ENCODE results near the gene GIPC3.

Gene GIPC3

GRCh38 chr19:3585301-3586126, at the start of gene GIPC3:
Gene GIPC3, plus strand, starts transcription at chr19:3585478. Its CDS starts 120 bp downstream, at chr19:3585598.
- no peak for DNase-seq (ENCODE audit: low read depth, low spot score)

GRCh38 chr19:3535563-3535965, 49.7 kb upstream of the GIPC3 start:
- no peak for DNase-seq (ENCODE audit: low read depth, low spot score)

GRCh38 chr19:3535981-3536380, 49.3 kb upstream of the GIPC3 start:
- no peak for DNase-seq (ENCODE audit: low read depth, low spot score)

- DNase-seq (ENCODE audit: low read depth, low spot score), result no peak
Measured at GRCh38 chr19:3536429-3537100, 48.7 kb upstream of the GIPC3 start.

GRCh38 chr19:3537101-3537437, 48.2 kb upstream of the GIPC3 start:
- no peak for DNase-seq (ENCODE audit: low read depth, low spot score)

- no peak for DNase-seq (ENCODE audit: low read depth, low spot score)
Measured at GRCh38 chr19:3537438-3538240, 47.6 kb upstream of the GIPC3 start.

GRCh38 chr19:3538258-3538929, 46.9 kb upstream of the GIPC3 start:
- no peak for DNase-seq (ENCODE audit: low read depth, low spot score)

- no peak for DNase-seq (ENCODE audit: low read depth, low spot score)
Measured at GRCh38 chr19:3538965-3539755, 46.1 kb upstream of the GIPC3 start, which contains the start of gene TEKTIP1. Gene TEKTIP1, plus strand, starts transcription at chr19:3539174. Its CDS starts 4 bp downstream, at chr19:3539178.

GRCh38 chr19:3539756-3540118, 45.5 kb upstream of the GIPC3 start:
- no peak for DNase-seq (ENCODE audit: low read depth, low spot score)

GRCh38 chr19:3543150-3544057, 41.9 kb upstream of the GIPC3 start:
- DNase-seq (ENCODE audit: low read depth, low spot score), result no peak

GRCh38 chr19:3544058-3544376, 41.3 kb upstream of the GIPC3 start:
- no peak for DNase-seq (ENCODE audit: low read depth, low spot score)

GRCh38 chr19:3544742-3545668, 40.3 kb upstream of the GIPC3 start:
- DNase-seq (ENCODE audit: low read depth, low spot score), result no peak

GRCh38 chr19:3545669-3546034, 39.6 kb upstream of the GIPC3 start:
- DNase-seq (ENCODE audit: low read depth, low spot score), result no peak

GRCh38 chr19:3546119-3546518, 39.2 kb upstream of the GIPC3 start:
- DNase-seq (ENCODE audit: low read depth, low spot score), result no peak

- DNase-seq (ENCODE audit: low read depth, low spot score), result no peak
Measured at GRCh38 chr19:3547301-3547731, 38.0 kb upstream of the GIPC3 start.

GRCh38 chr19:3547767-3548282, 37.5 kb upstream of the GIPC3 start:
- no peak for DNase-seq (ENCODE audit: low read depth, low spot score)

GRCh38 chr19:3548606-3549005, 36.7 kb upstream of the GIPC3 start:
- DNase-seq (ENCODE audit: low read depth, low spot score), result no peak

- DNase-seq (ENCODE audit: low read depth, low spot score), result no peak
Measured at GRCh38 chr19:3549816-3550215, 35.5 kb upstream of the GIPC3 start.
